ENCODE measurements around the gene ATP2A2. TPM values are rescaled to one million over a fixed set of nuclear protein-coding genes. Genes with fewer than 3 reads are reported as not detected.
A peak's percentile ranks its signal among the peaks of the same experiment; 100 is the strongest.
"Not testable (repeated sequence)": the region's sequence is repeated elsewhere in the genome, so short reads cannot be mapped to it uniquely, and the experiment has no call there.

Gene ATP2A2
- total RNA-seq, 1 donor from 2014 or later, result 3,201 TPM

GRCh38 chr12:110352401-110352800 lies 71.4 kb downstream of the ATP2A2 start:
- ATAC-seq (no peak), DNase-seq (no peak)
- intact Hi-C loops (cut with micrococcal nuclease), result no loop called here

- ATAC-seq (peak; percentile 25), DNase-seq (no peak)
- intact Hi-C loops (cut with micrococcal nuclease), result no loop called here
These were observed 72.3 kb downstream of the ATP2A2 start for GRCh38 chr12:110353211-110353965.

- intact Hi-C loops (cut with micrococcal nuclease), result no loop called here
- peak; percentile 4 for ATAC-seq
- DNase-seq, result no peak
These were observed 73.2 kb downstream of the ATP2A2 start for GRCh38 chr12:110354172-110354780.

GRCh38 chr12:110355073-110355472 lies 74.0 kb downstream of the ATP2A2 start:
- DNase-seq, result no peak
- no peak for ATAC-seq
- intact Hi-C loops (cut with micrococcal nuclease), result no loop called here

GRCh38 chr12:110358384-110359097 lies 77.5 kb downstream of the ATP2A2 start:
- DNase-seq; intact Hi-C loops (cut with micrococcal nuclease); ATAC-seq: not testable (repeated sequence)

- intact Hi-C loops (cut with micrococcal nuclease), result no loop called here
- DNase-seq (no peak), ATAC-seq (no peak)
These were observed 80.2 kb downstream of the ATP2A2 start for GRCh38 chr12:110361216-110361615.

- intact Hi-C loops (cut with micrococcal nuclease), result no loop called here
- DNase-seq (no peak), ATAC-seq (no peak)
These were observed 84.7 kb downstream of the ATP2A2 start for GRCh38 chr12:110365489-110366320.

GRCh38 chr12:110366321-110367142 lies 85.5 kb downstream of the ATP2A2 start:
- DNase-seq, result no peak
- no peak for ATAC-seq
- intact Hi-C loops (cut with micrococcal nuclease), result no loop called here

GRCh38 chr12:110367181-110367864 lies 86.3 kb downstream of the ATP2A2 start:
- intact Hi-C loops (cut with micrococcal nuclease), result no loop called here
- ATAC-seq, result no peak

GRCh38 chr12:110369992-110370391 lies 88.9 kb downstream of the ATP2A2 start:
- ATAC-seq, result no peak
- intact Hi-C loops (cut with micrococcal nuclease), result no loop called here
- DNase-seq, result no peak

More at GRCh38 chr12:110367181-110367864, 86.3 kb downstream of the ATP2A2 start:
- DNase-seq, result no peak

GRCh38 chr12:110370732-110371231 lies 89.7 kb downstream of the ATP2A2 start:
- DNase-seq, result no peak
- intact Hi-C loops (cut with micrococcal nuclease), result no loop called here
- ATAC-seq, result no peak

GRCh38 chr12:110371408-110372055 lies 90.5 kb downstream of the ATP2A2 start:
- no peak for DNase-seq
- ATAC-seq, result no peak
- intact Hi-C loops (cut with micrococcal nuclease), result no loop called here

GRCh38 chr12:110372056-110372425 lies 91.0 kb downstream of the ATP2A2 start:
- ATAC-seq, result no peak
- intact Hi-C loops (cut with micrococcal nuclease), result no loop called here
- no peak for DNase-seq

- ATAC-seq, result peak; percentile 80
- DNase-seq, result peak; percentile 54
- intact Hi-C loops (cut with micrococcal nuclease), result no loop called here
These were observed 92.0 kb downstream of the ATP2A2 start for GRCh38 chr12:110373025-110373424.

- no peak for DNase-seq
- peak; percentile 11 for ATAC-seq
- intact Hi-C loops (cut with micrococcal nuclease), result no loop called here
These were observed 92.4 kb downstream of the ATP2A2 start for GRCh38 chr12:110373425-110373824.

GRCh38 chr12:110373962-110374611 lies 93.0 kb downstream of the ATP2A2 start:
- ATAC-seq, result peak; percentile 4
- intact Hi-C loops (cut with micrococcal nuclease), result no loop called here
- no peak for DNase-seq
